Esophagus muscularis mucosa (tissue), 3 donors: ENCODE measurements around the gene SMARCC2.

Experiments
- EP300 ChIP-seq: sonication (generic); formaldehyde crosslinking; IDR thresholded peaks from one replicate; pipeline ENCODE4 v1.6.1; 2017; ENCODE audit warnings: antibody characterized with exemption
- TF ChIP-seq, protein P1 (sequence below), 3 experiments: fragments of 200-600 bp in 2 of 3; fragments of 450-650 bp in 1 of 3; sonication (generic) in 2 of 3; IDR thresholded peaks; one replicate each; pipeline ENCODE4 v1.5.1; 2017 to 2019; ENCODE audit warnings: antibody characterized with exemption in 3 of 3, mild to moderate bottlenecking in 2 of 3, moderate library complexity in 1 of 3

DNA sequence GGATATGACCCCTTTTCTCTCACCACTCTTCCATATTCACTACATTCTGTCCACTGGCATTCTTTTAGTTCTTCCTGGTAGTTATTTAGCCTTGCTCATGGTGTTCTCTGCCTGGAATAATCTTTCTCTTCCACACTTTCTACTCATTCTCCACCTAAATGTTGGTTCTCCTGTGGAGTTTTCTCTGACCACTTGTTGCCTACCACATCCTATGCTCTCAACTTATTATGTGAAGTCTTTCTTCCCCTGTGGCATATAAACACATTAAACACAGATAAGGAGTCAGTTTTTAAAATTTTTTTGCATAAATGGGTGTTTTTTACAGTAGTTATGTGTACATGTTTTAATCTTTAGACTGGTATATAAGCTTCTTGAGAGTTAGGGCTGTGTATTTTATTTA lies 3.3 kb upstream of the SMARCC2 start:
- TF ChIP-seq, protein P1, sequence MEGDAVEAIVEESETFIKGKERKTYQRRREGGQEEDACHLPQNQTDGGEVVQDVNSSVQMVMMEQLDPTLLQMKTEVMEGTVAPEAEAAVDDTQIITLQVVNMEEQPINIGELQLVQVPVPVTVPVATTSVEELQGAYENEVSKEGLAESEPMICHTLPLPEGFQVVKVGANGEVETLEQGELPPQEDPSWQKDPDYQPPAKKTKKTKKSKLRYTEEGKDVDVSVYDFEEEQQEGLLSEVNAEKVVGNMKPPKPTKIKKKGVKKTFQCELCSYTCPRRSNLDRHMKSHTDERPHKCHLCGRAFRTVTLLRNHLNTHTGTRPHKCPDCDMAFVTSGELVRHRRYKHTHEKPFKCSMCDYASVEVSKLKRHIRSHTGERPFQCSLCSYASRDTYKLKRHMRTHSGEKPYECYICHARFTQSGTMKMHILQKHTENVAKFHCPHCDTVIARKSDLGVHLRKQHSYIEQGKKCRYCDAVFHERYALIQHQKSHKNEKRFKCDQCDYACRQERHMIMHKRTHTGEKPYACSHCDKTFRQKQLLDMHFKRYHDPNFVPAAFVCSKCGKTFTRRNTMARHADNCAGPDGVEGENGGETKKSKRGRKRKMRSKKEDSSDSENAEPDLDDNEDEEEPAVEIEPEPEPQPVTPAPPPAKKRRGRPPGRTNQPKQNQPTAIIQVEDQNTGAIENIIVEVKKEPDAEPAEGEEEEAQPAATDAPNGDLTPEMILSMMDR (IDR thresholded peaks at IDR 0.05), result no peak
- TF ChIP-seq EP300, result no peak
